ENCODE results near the gene MEP1B. TPM values are rescaled to one million over a fixed set of nuclear protein-coding genes. Genes with fewer than 3 reads are reported as not detected.

Gene MEP1B
- total RNA-seq, 1 experiment from 2014 or later = not detected

- Histone ChIP-seq H3K4me3 (no peak overlapping the region), H3K9me3 (replicated peaks) (no peaks in the 10 kb centered on the region), H3K4me1 (no peaks in the 10 kb centered on the region), H3K36me3 (no peaks in the 10 kb centered on the region), H3K27ac (no peak overlapping the region), H3K27me3 (no peaks in the 10 kb centered on the region)
- no peak for DNase-seq
Measured at GRCh38 chr18:32243358-32243757, 53.5 kb downstream of the MEP1B start.

- no peaks in the 10 kb centered on the region for H3K9me3 ChIP-seq (replicated peaks)
- no peak overlapping the region for H3K27ac ChIP-seq
- H3K36me3 ChIP-seq = no peaks in the 10 kb centered on the region
- H3K4me1 ChIP-seq = no peaks in the 10 kb centered on the region
- H3K4me3 ChIP-seq = no peak overlapping the region
- H3K27me3 ChIP-seq = no peaks in the 10 kb centered on the region
- DNase-seq = no peak
Measured at GRCh38 chr18:32244881-32245280, 55.0 kb downstream of the MEP1B start.

- Histone ChIP-seq H3K4me3 (no peak overlapping the region), H3K27ac (no peak overlapping the region), H3K4me1 (no peaks in the 10 kb centered on the region), H3K9me3 (replicated peaks) (no peaks in the 10 kb centered on the region), H3K36me3 (no peaks in the 10 kb centered on the region), H3K27me3 (no peaks in the 10 kb centered on the region)
- no peak for DNase-seq
Measured at GRCh38 chr18:32249147-32249929, 59.5 kb downstream of the MEP1B start.

- no peak for DNase-seq
- Histone ChIP-seq H3K36me3 (no peaks in the 10 kb centered on the region), H3K9me3 (replicated peaks) (no peaks in the 10 kb centered on the region), H3K4me3 (no peak overlapping the region), H3K27me3 (no peaks in the 10 kb centered on the region), H3K4me1 (no peaks in the 10 kb centered on the region), H3K27ac (no peak overlapping the region)
Measured at GRCh38 chr18:32251466-32251865, 61.6 kb downstream of the MEP1B start.

- Histone ChIP-seq H3K27me3 (no peaks in the 10 kb centered on the region), H3K36me3 (no peaks in the 10 kb centered on the region), H3K27ac (no peak overlapping the region), H3K9me3 (replicated peaks) (no peaks in the 10 kb centered on the region), H3K4me1 (no peaks in the 10 kb centered on the region), H3K4me3 (no peak overlapping the region)
- no peak for DNase-seq
Measured at GRCh38 chr18:32252141-32252860, 62.5 kb downstream of the MEP1B start.

GRCh38 chr18:32255570-32255969 is 65.7 kb downstream of the MEP1B start:
- no peaks in the 10 kb centered on the region for H3K9me3 ChIP-seq (replicated peaks)
- no peak for DNase-seq
- no peaks in the 10 kb centered on the region for H3K4me1 ChIP-seq
- H3K36me3 ChIP-seq = no peaks in the 10 kb centered on the region
- H3K27me3 ChIP-seq = no peaks in the 10 kb centered on the region
- H3K27ac ChIP-seq = no peak overlapping the region
- H3K4me3 ChIP-seq = no peak overlapping the region

GRCh38 chr18:32257084-32257785 is 67.4 kb downstream of the MEP1B start:
- Histone ChIP-seq H3K36me3 (no peaks in the 10 kb centered on the region), H3K9me3 (replicated peaks) (no peaks in the 10 kb centered on the region), H3K27ac (no peak overlapping the region), H3K4me3 (no peak overlapping the region), H3K27me3 (no peaks in the 10 kb centered on the region), H3K4me1 (no peaks in the 10 kb centered on the region)
- no peak for DNase-seq

GRCh38 chr18:32258148-32258547 is 68.3 kb downstream of the MEP1B start:
- no peak overlapping the region for H3K4me3 ChIP-seq
- no peaks in the 10 kb centered on the region for H3K36me3 ChIP-seq
- no peak for DNase-seq
- H3K27me3 ChIP-seq = no peaks in the 10 kb centered on the region
- no peak overlapping the region for H3K27ac ChIP-seq
- H3K9me3 ChIP-seq (replicated peaks) = no peaks in the 10 kb centered on the region
- no peaks in the 10 kb centered on the region for H3K4me1 ChIP-seq

- Histone ChIP-seq H3K4me1 (no peaks in the 10 kb centered on the region), H3K36me3 (no peaks in the 10 kb centered on the region), H3K27me3 (no peaks in the 10 kb centered on the region), H3K9me3 (replicated peaks) (no peaks in the 10 kb centered on the region), H3K4me3 (no peak overlapping the region), H3K27ac (no peak overlapping the region)
- no peak for DNase-seq
Measured at GRCh38 chr18:32258558-32259204, 68.8 kb downstream of the MEP1B start.

- Histone ChIP-seq H3K4me1 (no peaks in the 10 kb centered on the region), H3K27me3 (no peaks in the 10 kb centered on the region), H3K36me3 (no peaks in the 10 kb centered on the region), H3K4me3 (no peak overlapping the region), H3K9me3 (replicated peaks) (no peaks in the 10 kb centered on the region), H3K27ac (no peak overlapping the region)
- DNase-seq = no peak
Measured at GRCh38 chr18:32259553-32259952, 69.7 kb downstream of the MEP1B start.

GRCh38 chr18:32261003-32261402 is 71.2 kb downstream of the MEP1B start:
- Histone ChIP-seq H3K4me1 (no peaks in the 10 kb centered on the region), H3K4me3 (no peak overlapping the region), H3K9me3 (replicated peaks) (no peaks in the 10 kb centered on the region), H3K36me3 (no peaks in the 10 kb centered on the region), H3K27me3 (no peaks in the 10 kb centered on the region), H3K27ac (no peak overlapping the region)
- DNase-seq = no peak

GRCh38 chr18:32262092-32262491 is 72.3 kb downstream of the MEP1B start:
- no peaks in the 10 kb centered on the region for H3K9me3 ChIP-seq (replicated peaks)
- H3K4me1 ChIP-seq = no peaks in the 10 kb centered on the region
- no peaks in the 10 kb centered on the region for H3K27me3 ChIP-seq
- H3K4me3 ChIP-seq = no peak overlapping the region
- no peak overlapping the region for H3K27ac ChIP-seq
- no peak for DNase-seq
- H3K36me3 ChIP-seq = no peaks in the 10 kb centered on the region

GRCh38 chr18:32264401-32264800 is 74.6 kb downstream of the MEP1B start:
- Histone ChIP-seq H3K4me1 (no peaks in the 10 kb centered on the region), H3K36me3 (no peaks in the 10 kb centered on the region), H3K9me3 (replicated peaks) (no peaks in the 10 kb centered on the region), H3K27ac (no peak overlapping the region), H3K4me3 (no peak overlapping the region), H3K27me3 (no peaks in the 10 kb centered on the region)
- DNase-seq = no peak

- H3K27ac ChIP-seq = no peak overlapping the region
- no peaks in the 10 kb centered on the region for H3K9me3 ChIP-seq (replicated peaks)
- H3K36me3 ChIP-seq = no peaks in the 10 kb centered on the region
- no peaks in the 10 kb centered on the region for H3K4me1 ChIP-seq
- H3K27me3 ChIP-seq = no peaks in the 10 kb centered on the region
- no peak for DNase-seq
- H3K4me3 ChIP-seq = no peak overlapping the region
Measured at GRCh38 chr18:32267463-32267862, 77.6 kb downstream of the MEP1B start.
